Osteocyte (in vitro differentiated cells): ENCODE data around the gene ANAPC16. TPM values are rescaled to one million over a fixed set of nuclear protein-coding genes. Genes with fewer than 3 reads are reported as not detected.
"Not testable (repeated sequence)": the region's sequence is repeated elsewhere in the genome, so short reads cannot be mapped to it uniquely, and the experiment has no call there.

ENCODE experiments used
- DNase-seq: peaks from one replicate; pipeline ENCODE4 v3.0.0; 2021; ENCODE audit warnings: mixed read lengths; ENCODE audit not compliant: unreplicated experiment; ENCODE audit errors: extremely low spot score
- H3K27ac Mint-ChIP-seq: one replicate; pipeline ENCODE4 v1.8.0; 2021; ENCODE audit warnings: mild to moderate bottlenecking, mixed read lengths; ENCODE audit not compliant: unreplicated experiment
- H3K27me3 Mint-ChIP-seq: one replicate; pipeline ENCODE4 v1.8.0; 2021; ENCODE audit warnings: mixed read lengths; ENCODE audit not compliant: unreplicated experiment
- H3K36me3 Mint-ChIP-seq: one replicate; pipeline ENCODE4 v1.8.0; 2021; ENCODE audit warnings: mixed read lengths; ENCODE audit not compliant: unreplicated experiment
- H3K4me1 Mint-ChIP-seq: one replicate; pipeline ENCODE4 v1.8.0; 2021; ENCODE audit warnings: mixed read lengths; ENCODE audit not compliant: unreplicated experiment
- H3K4me3 Mint-ChIP-seq: one replicate; pipeline ENCODE4 v1.8.0; 2021; ENCODE audit warnings: mild to moderate bottlenecking, moderate library complexity, mixed read lengths; ENCODE audit not compliant: unreplicated experiment
- H3K9me3 Mint-ChIP-seq: one replicate; pipeline ENCODE4 v1.8.0; 2021; ENCODE audit warnings: mixed read lengths; ENCODE audit not compliant: unreplicated experiment
- total RNA-seq: library from RNA; stranded (reverse); gene quantifications from 2 replicates; pipeline ENCODE4 v1.2.1, GENCODE V29; 2021
- TF ChIP-seq, protein P1 (sequence below): fragments of 200-600 bp; sonication (generic); IDR thresholded peaks from 2 replicates; pipeline ENCODE4 v1.5.0; 2021; ENCODE audit warnings: antibody characterized with exemption, mild to moderate bottlenecking, moderate library complexity

The ANAPC16 gene
- total RNA-seq, 1 donor from 2014 or later: 70.3 TPM

GRCh38 chr10:72200883-72201282 lies 14.9 kb upstream of the ANAPC16 start:
- H3K27ac Mint-ChIP-seq: no peak overlapping the region
- H3K4me1 Mint-ChIP-seq: peaks cover 3% of the 10 kb centered on the region
- no peaks in the 10 kb centered on the region for H3K9me3 Mint-ChIP-seq
- no peak for DNase-seq
- TF ChIP-seq, protein P1, sequence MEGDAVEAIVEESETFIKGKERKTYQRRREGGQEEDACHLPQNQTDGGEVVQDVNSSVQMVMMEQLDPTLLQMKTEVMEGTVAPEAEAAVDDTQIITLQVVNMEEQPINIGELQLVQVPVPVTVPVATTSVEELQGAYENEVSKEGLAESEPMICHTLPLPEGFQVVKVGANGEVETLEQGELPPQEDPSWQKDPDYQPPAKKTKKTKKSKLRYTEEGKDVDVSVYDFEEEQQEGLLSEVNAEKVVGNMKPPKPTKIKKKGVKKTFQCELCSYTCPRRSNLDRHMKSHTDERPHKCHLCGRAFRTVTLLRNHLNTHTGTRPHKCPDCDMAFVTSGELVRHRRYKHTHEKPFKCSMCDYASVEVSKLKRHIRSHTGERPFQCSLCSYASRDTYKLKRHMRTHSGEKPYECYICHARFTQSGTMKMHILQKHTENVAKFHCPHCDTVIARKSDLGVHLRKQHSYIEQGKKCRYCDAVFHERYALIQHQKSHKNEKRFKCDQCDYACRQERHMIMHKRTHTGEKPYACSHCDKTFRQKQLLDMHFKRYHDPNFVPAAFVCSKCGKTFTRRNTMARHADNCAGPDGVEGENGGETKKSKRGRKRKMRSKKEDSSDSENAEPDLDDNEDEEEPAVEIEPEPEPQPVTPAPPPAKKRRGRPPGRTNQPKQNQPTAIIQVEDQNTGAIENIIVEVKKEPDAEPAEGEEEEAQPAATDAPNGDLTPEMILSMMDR: no peak
- H3K36me3 Mint-ChIP-seq: peaks cover 32% of the 10 kb centered on the region
- no peak overlapping the region for H3K4me3 Mint-ChIP-seq
- no peaks in the 10 kb centered on the region for H3K27me3 Mint-ChIP-seq

DNA sequence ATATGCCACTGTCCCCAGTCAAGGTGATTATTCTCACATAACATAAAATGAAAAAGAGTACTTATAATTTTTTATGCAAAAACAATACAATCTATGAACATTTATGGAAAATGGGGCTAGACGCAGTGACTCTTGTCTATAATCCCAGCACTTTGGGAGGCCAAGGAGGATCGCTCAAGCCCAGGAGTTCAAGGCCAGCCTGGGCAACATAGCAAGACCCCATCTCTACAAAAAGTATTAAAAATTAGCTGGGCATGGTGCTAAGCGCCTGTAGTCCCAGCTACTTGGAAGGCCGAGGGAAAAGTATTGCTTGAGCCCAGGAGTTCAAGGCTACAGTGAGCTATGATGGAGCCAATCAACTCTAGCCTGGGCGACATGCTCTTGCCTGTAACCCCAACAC lies 14.5 kb upstream of the ANAPC16 start:
- peaks cover 3% of the 10 kb centered on the region for H3K4me1 Mint-ChIP-seq
- peaks cover 30% of the 10 kb centered on the region for H3K36me3 Mint-ChIP-seq
- no peaks in the 10 kb centered on the region for H3K9me3 Mint-ChIP-seq
- no peak for DNase-seq
- TF ChIP-seq, protein P1: no peak
- H3K4me3 Mint-ChIP-seq: no peak overlapping the region
- H3K27ac Mint-ChIP-seq: no peak overlapping the region
- no peaks in the 10 kb centered on the region for H3K27me3 Mint-ChIP-seq

DNA sequence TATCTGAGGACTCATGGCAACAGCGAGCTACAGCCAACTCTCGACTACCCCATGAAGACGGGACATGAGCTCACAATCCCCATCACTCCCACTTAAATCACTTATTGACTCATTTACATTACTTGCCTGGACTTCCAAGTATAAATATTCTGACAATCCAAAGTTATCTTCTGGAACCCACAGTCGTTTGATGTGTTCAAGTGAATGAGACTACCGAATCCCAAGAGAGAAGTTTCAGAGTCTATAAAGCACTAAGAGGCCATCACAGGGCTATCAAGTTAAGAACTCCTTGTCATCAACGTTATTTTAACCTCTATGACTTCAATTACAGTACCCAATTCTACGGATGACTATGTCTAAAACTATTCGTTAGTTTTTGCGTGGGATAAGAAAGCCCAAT lies 11.5 kb upstream of the ANAPC16 start:
- no peak overlapping the region for H3K4me3 Mint-ChIP-seq
- peaks cover 27% of the 10 kb centered on the region for H3K36me3 Mint-ChIP-seq
- H3K27ac Mint-ChIP-seq: no peak overlapping the region
- no peaks in the 10 kb centered on the region for H3K9me3 Mint-ChIP-seq
- H3K4me1 Mint-ChIP-seq: no peaks in the 10 kb centered on the region
- DNase-seq: no peak
- TF ChIP-seq, protein P1: no peak
- H3K27me3 Mint-ChIP-seq: no peaks in the 10 kb centered on the region

- TF ChIP-seq, protein P1: no peak
- no peak overlapping the region for H3K27ac Mint-ChIP-seq
- DNase-seq: no peak
- no peaks in the 10 kb centered on the region for H3K4me1 Mint-ChIP-seq
- no peaks in the 10 kb centered on the region for H3K9me3 Mint-ChIP-seq
- H3K27me3 Mint-ChIP-seq: no peaks in the 10 kb centered on the region
- no peak overlapping the region for H3K4me3 Mint-ChIP-seq
- H3K36me3 Mint-ChIP-seq: peaks cover 25% of the 10 kb centered on the region
Observed at GRCh38 chr10:72204724-72205123, 11.1 kb upstream of the ANAPC16 start.

GRCh38 chr10:72206511-72207229 lies 9.1 kb upstream of the ANAPC16 start:
- no peaks in the 10 kb centered on the region for H3K4me1 Mint-ChIP-seq
- H3K9me3 Mint-ChIP-seq: no peaks in the 10 kb centered on the region
- DNase-seq: no peak
- H3K4me3 Mint-ChIP-seq: no peak overlapping the region
- no peak overlapping the region for H3K27ac Mint-ChIP-seq
- no peaks in the 10 kb centered on the region for H3K27me3 Mint-ChIP-seq
- TF ChIP-seq, protein P1: no peak
- H3K36me3 Mint-ChIP-seq: peaks cover 28% of the 10 kb centered on the region

- H3K27me3 Mint-ChIP-seq, H3K27ac Mint-ChIP-seq, H3K9me3 Mint-ChIP-seq, DNase-seq, H3K4me3 Mint-ChIP-seq, H3K4me1 Mint-ChIP-seq: not testable (repeated sequence)
- H3K36me3 Mint-ChIP-seq: peaks cover 23% of the 10 kb centered on the region
Observed at GRCh38 chr10:72208526-72208925, 7.3 kb upstream of the ANAPC16 start.

- H3K27ac Mint-ChIP-seq: not testable (repeated sequence)
Observed at GRCh38 chr10:72211381-72211780, 4.4 kb upstream of the ANAPC16 start.

GRCh38 chr10:72211832-72212231 lies 4.0 kb upstream of the ANAPC16 start:
- not testable (repeated sequence) for H3K27ac Mint-ChIP-seq, H3K4me3 Mint-ChIP-seq, H3K27me3 Mint-ChIP-seq, H3K9me3 Mint-ChIP-seq, DNase-seq
- H3K36me3 Mint-ChIP-seq: peaks cover 20% of the 10 kb centered on the region
- H3K4me1 Mint-ChIP-seq: peaks cover 21% of the 10 kb centered on the region

More at GRCh38 chr10:72211381-72211780, 4.4 kb upstream of the ANAPC16 start:
- H3K4me3 Mint-ChIP-seq, H3K27me3 Mint-ChIP-seq, DNase-seq, H3K9me3 Mint-ChIP-seq: not testable (repeated sequence)
- Mint-ChIP-seq H3K4me1 (peaks cover 18% of the 10 kb centered on the region), H3K36me3 (peaks cover 20% of the 10 kb centered on the region)
